GM10266 (cell line): ENCODE data around the gene VPS4B.
A peak's percentile ranks its signal among the peaks of the same experiment; 100 is the strongest.

Source experiments
- DNase-seq: peaks from one replicate; pipeline ENCODE4 v3.0.0; 2012; ENCODE audit errors: extremely low spot score
- CTCF ChIP-seq: IDR thresholded peaks from 2 replicates; pipeline ENCODE4 v1.5.1; 2012; ENCODE audit warnings: mild to moderate bottlenecking, low read depth; ENCODE audit not compliant: control insufficient read depth, insufficient read depth; ENCODE audit errors: missing control alignments

VPS4B gene

GRCh38 chr18:63376538-63376937 lies 45.7 kb downstream of the VPS4B start:
- no peak for DNase-seq
- TF ChIP-seq CTCF: no peak

- no peak for DNase-seq
- no peak for TF ChIP-seq CTCF
Observed at GRCh38 chr18:63374540-63374939, 47.7 kb downstream of the VPS4B start.

GRCh38 chr18:63373161-63373560 lies 49.1 kb downstream of the VPS4B start:
- DNase-seq: no peak
- no peak for TF ChIP-seq CTCF

- DNase-seq: no peak
- no peak for TF ChIP-seq CTCF
Observed at GRCh38 chr18:63368611-63369010, 53.7 kb downstream of the VPS4B start.

GRCh38 chr18:63367053-63367953 lies 55.0 kb downstream of the VPS4B start, which contains the start of gene KDSR:
Gene KDSR, minus strand, starts transcription at chr18:63367206. Its CDS starts 88 bp downstream, at chr18:63367118.
- DNase-seq: peak; percentile 94
- TF ChIP-seq CTCF: no peak

GRCh38 chr18:63366213-63367052 lies 55.8 kb downstream of the VPS4B start:
- peak; percentile 66 for DNase-seq
- TF ChIP-seq CTCF: no peak
